Ovary (tissue), 3 donors: ENCODE measurements around the gene SNTA1.

ENCODE experiments used
- CTCF ChIP-seq, 3 donors: fragments of 450-650 bp in 2 of 3; fragments of 200-600 bp in 1 of 3; IDR thresholded peaks; one replicate each; pipeline versions ENCODE4 v1.5.1 to v1.8.0; 2016 to 2022; ENCODE audit warnings: antibody characterized with exemption in 3 of 3, mild to moderate bottlenecking in 1 of 3
- EP300 ChIP-seq: sonication (generic); formaldehyde crosslinking; IDR thresholded peaks from one replicate; pipeline ENCODE4 v1.6.1; 2017; ENCODE audit warnings: antibody characterized with exemption
- POLR2A ChIP-seq: fragments of 450-650 bp; IDR thresholded peaks from one replicate; pipeline ENCODE4 v1.6.1; 2017; ENCODE audit warnings: antibody characterized with exemption, mild to moderate bottlenecking, moderate library complexity
- donor health status: DM: no; HTN: no; CAD: no.

- no peak for TF ChIP-seq CTCF (IDR thresholded peaks at IDR 0.05)
- TF ChIP-seq POLR2A: no peak
- no peak for TF ChIP-seq EP300
Observed at GRCh38 chr20:33362898-33363297, 80.7 kb downstream of the SNTA1 start.
